MM.1S (cell line): ENCODE results near the gene SLC17A7.

Experiments
- EZH2 ChIP-seq: fragments of 300-600 bp; sonication (generic); optimal IDR thresholded peaks from 2 replicates; pipeline ENCODE3; 2017; ENCODE audit warnings: low read depth, mild to moderate bottlenecking, antibody characterized with exemption, low read length, mixed read lengths
- TF ChIP-seq, protein P1 (sequence below): fragments of 300-600 bp; sonication (generic); IDR thresholded peaks from 2 replicates; pipeline ENCODE4 v1.5.1; 2016; ENCODE audit warnings: antibody characterized with exemption, low read length, mixed read lengths

DNA sequence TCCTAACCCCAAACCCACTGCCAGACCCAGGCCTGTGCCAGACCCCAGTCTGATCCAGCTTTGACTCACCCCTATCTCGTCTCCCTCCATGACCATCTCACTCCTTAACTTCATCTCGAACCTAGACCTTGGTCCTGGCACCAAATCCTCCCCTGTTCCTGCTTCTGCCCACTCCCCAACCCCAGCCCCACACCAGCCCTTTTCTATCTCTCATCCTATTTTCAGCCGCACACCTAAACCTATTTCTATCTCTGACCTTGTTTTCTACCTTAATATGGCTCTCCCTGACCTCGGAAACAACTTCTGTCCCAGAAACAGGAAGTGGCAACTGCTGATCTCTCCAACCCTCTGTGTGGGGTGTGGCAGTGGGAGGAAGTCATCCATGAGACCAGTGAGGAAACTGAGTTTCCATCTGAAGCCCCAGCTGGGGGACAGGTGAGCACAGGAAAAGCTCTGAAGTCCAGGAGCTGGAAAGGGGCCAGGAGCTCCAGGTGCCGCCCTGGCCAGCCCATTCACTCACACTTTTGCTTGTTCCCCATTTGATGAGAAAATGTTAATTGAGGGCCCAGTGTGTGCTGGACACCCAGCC is 31.8 kb downstream of the SLC17A7 start:
- TF ChIP-seq, protein P1, sequence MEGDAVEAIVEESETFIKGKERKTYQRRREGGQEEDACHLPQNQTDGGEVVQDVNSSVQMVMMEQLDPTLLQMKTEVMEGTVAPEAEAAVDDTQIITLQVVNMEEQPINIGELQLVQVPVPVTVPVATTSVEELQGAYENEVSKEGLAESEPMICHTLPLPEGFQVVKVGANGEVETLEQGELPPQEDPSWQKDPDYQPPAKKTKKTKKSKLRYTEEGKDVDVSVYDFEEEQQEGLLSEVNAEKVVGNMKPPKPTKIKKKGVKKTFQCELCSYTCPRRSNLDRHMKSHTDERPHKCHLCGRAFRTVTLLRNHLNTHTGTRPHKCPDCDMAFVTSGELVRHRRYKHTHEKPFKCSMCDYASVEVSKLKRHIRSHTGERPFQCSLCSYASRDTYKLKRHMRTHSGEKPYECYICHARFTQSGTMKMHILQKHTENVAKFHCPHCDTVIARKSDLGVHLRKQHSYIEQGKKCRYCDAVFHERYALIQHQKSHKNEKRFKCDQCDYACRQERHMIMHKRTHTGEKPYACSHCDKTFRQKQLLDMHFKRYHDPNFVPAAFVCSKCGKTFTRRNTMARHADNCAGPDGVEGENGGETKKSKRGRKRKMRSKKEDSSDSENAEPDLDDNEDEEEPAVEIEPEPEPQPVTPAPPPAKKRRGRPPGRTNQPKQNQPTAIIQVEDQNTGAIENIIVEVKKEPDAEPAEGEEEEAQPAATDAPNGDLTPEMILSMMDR = no peak
- no peak for TF ChIP-seq EZH2
